HG03342 (cell line): ENCODE measurements around the gene MYO16.
"Not testable (repeated sequence)": the region's sequence is repeated elsewhere in the genome, so short reads cannot be mapped to it uniquely, and the experiment has no call there.

Experiments
- ATAC-seq: cut with Tn5 transposase; IDR thresholded peaks from one replicate; pipeline ENCODE4 v1.9.1; 2021; ENCODE audit warnings: mild to moderate bottlenecking, moderate library complexity; ENCODE audit not compliant: unreplicated experiment

The MYO16 gene

GRCh38 chr13:109211616-109212015 lies 582.2 kb downstream of the MYO16 start:
- no peak for ATAC-seq

GRCh38 chr13:109212650-109213049 lies 583.2 kb downstream of the MYO16 start:
- peak; percentile 45 for ATAC-seq

- ATAC-seq = no peak
Observed at GRCh38 chr13:109213714-109214113, 584.3 kb downstream of the MYO16 start.

GRCh38 chr13:109214393-109214792 lies 585.0 kb downstream of the MYO16 start:
- no peak for ATAC-seq

- ATAC-seq = no peak
Observed at GRCh38 chr13:109215377-109215776, 586.0 kb downstream of the MYO16 start.

GRCh38 chr13:109217510-109217909 lies 588.1 kb downstream of the MYO16 start:
- not testable (repeated sequence) for ATAC-seq

GRCh38 chr13:109220631-109221030 lies 591.2 kb downstream of the MYO16 start:
- no peak for ATAC-seq

- no peak for ATAC-seq
Observed at GRCh38 chr13:109224033-109224432, 594.6 kb downstream of the MYO16 start.

- ATAC-seq = no peak
Observed at GRCh38 chr13:109226631-109227030, 597.2 kb downstream of the MYO16 start.

GRCh38 chr13:109227344-109227940 lies 598.0 kb downstream of the MYO16 start:
- ATAC-seq = no peak

GRCh38 chr13:109228211-109228610 lies 598.8 kb downstream of the MYO16 start:
- no peak for ATAC-seq

GRCh38 chr13:109231888-109232287 lies 602.5 kb downstream of the MYO16 start:
- no peak for ATAC-seq

- ATAC-seq = peak; percentile 62
Observed at GRCh38 chr13:109233293-109233692, 603.9 kb downstream of the MYO16 start.

GRCh38 chr13:109235901-109236300 lies 606.5 kb downstream of the MYO16 start:
- ATAC-seq = no peak

GRCh38 chr13:109241160-109241559 lies 611.7 kb downstream of the MYO16 start:
- no peak for ATAC-seq

GRCh38 chr13:109243311-109243951 lies 614.0 kb downstream of the MYO16 start:
- no peak for ATAC-seq

- ATAC-seq = no peak
Observed at GRCh38 chr13:109244566-109244965, 615.2 kb downstream of the MYO16 start.

GRCh38 chr13:109246001-109246400 lies 616.6 kb downstream of the MYO16 start:
- ATAC-seq = no peak

GRCh38 chr13:109249780-109250528 lies 620.5 kb downstream of the MYO16 start:
- no peak for ATAC-seq

- no peak for ATAC-seq
Observed at GRCh38 chr13:109251956-109252355, 622.5 kb downstream of the MYO16 start.

GRCh38 chr13:109253316-109253715 lies 623.9 kb downstream of the MYO16 start:
- ATAC-seq = no peak

GRCh38 chr13:109254274-109254673 lies 624.9 kb downstream of the MYO16 start:
- no peak for ATAC-seq
